ENCODE measurements around the gene ATRX. TPM values are rescaled to one million over a fixed set of nuclear protein-coding genes. Genes with fewer than 3 reads are reported as not detected.
"Not testable (repeated sequence)": the region's sequence is repeated elsewhere in the genome, so short reads cannot be mapped to it uniquely, and the experiment has no call there.

The ATRX gene
- total RNA-seq, 4 donors from 2014 or later: 28.7 to 96.5 (median 36.9) TPM

DNA sequence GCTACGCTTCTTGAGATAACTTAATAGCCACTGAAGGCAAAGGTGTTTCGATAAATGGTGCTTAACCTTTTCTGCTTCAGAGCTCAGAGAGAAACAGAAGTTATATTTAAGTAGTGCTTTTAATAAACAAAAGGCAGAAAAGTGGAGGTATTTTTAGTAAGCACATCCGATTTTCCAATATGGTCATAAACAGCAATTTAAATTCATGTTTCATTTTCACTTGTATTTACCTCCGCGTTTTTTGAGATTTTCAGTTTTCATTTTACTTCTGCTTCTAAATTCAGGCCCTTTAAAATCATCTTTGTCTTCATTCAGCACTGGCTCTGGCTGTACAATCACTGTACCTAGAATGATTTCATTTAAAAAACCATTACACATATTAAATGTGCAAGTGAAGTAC, 92.4 kb downstream of the ATRX start:
- Histone ChIP-seq H3K27me3 (no peaks in the 10 kb centered on the region), H3K4me3 (no peak overlapping the region), H3K9me3 (no peaks in the 10 kb centered on the region), H3K4me1 (no peaks in the 10 kb centered on the region), H3K27ac (no peak overlapping the region), H3K36me3 (peaks cover 0 to 26% (median 0%) of the 10 kb centered on the region in 3 donors)
- TF ChIP-seq CTCF (IDR thresholded peaks at IDR 0.05) (no peak), POLR2A (IDR thresholded peaks at IDR 0.05) (no peak)
- WGBS, 2 donors: 69 to 73% methylated on average over 5 of the region's 5 CpGs
- DNase-seq: no peak
- intact Hi-C loops (cut with DNase I): no loop called here

- no peak overlapping the region for H3K4me3 ChIP-seq
- H3K9me3 ChIP-seq: no peaks in the 10 kb centered on the region
- no peaks in the 10 kb centered on the region for H3K27me3 ChIP-seq
- DNase-seq: no peak
- intact Hi-C loops (cut with DNase I): no loop called here
- no peaks in the 10 kb centered on the region for H3K4me1 ChIP-seq
- TF ChIP-seq POLR2A (IDR thresholded peaks at IDR 0.05) (no peak), CTCF (IDR thresholded peaks at IDR 0.05) (no peak)
- H3K36me3 ChIP-seq: peaks cover 0 to 33% (median 0%) of the 10 kb centered on the region in 3 donors
- H3K27ac ChIP-seq: no peak overlapping the region
- WGBS, 2 donors: 58 to 80% methylated on average over 2 of the region's 2 CpGs
Observed at GRCh38 chrX:77691916-77692315, 94.1 kb downstream of the ATRX start.

GRCh38 chrX:77689376-77689775, 96.6 kb downstream of the ATRX start:
- Histone ChIP-seq H3K4me3 (no peak overlapping the region), H3K36me3 (peaks cover 0 to 52% (median 0%) of the 10 kb centered on the region in 3 donors), H3K4me1 (no peaks in the 10 kb centered on the region), H3K27me3 (no peaks in the 10 kb centered on the region), H3K27ac (no peak overlapping the region), H3K9me3 (no peaks in the 10 kb centered on the region)
- intact Hi-C loops (cut with DNase I): no loop called here
- no peak for DNase-seq
- 40 to 86% methylated on average over 1 of the region's 1 CpG for WGBS, 2 donors
- TF ChIP-seq CTCF (IDR thresholded peaks at IDR 0.05) (no peak), POLR2A (IDR thresholded peaks at IDR 0.05) (no peak)

DNA sequence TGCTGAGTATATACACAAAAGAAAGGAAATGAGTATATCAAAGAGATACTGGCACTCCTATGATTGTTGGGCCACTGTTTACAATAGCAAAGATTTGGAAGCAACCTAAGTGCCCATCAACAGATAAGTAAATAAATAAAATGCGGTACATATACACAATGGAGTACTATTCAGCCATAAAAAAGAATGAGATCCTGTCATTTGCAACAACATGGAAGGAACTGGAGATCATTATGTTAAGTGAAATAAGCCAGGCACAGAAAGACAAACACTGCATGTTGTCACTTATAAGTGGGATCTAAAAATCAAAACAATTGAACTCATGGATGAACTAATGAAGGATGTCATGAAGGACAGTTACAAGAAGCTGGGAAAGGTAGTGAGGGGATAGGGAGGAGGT, 100.3 kb downstream of the ATRX start:
- DNase-seq; H3K9me3 ChIP-seq; H3K4me1 ChIP-seq; H3K27ac ChIP-seq; H3K4me3 ChIP-seq; intact Hi-C loops (cut with DNase I); H3K27me3 ChIP-seq: not testable (repeated sequence)
- H3K36me3 ChIP-seq: peaks cover 0 to 63% (median 0%) of the 10 kb centered on the region in 3 donors
- WGBS, 2 donors: 83 to 89% methylated on average over 1 of the region's 1 CpG

- Histone ChIP-seq H3K36me3 (peaks cover 0 to 20% (median 0%) of the 10 kb centered on the region in 3 donors), H3K4me3 (no peak overlapping the region), H3K27ac (no peak overlapping the region), H3K4me1 (no peaks in the 10 kb centered on the region), H3K27me3 (peaks cover 0 to 3% (median 0%) of the 10 kb centered on the region in 4 donors), H3K9me3 (no peaks in the 10 kb centered on the region)
- intact Hi-C loops (cut with DNase I): no loop called here
- no peak for DNase-seq
- TF ChIP-seq POLR2A (IDR thresholded peaks at IDR 0.05): no peak
- no peak for TF ChIP-seq CTCF (IDR thresholded peaks at IDR 0.05)
- WGBS, 2 donors: 54 to 100% methylated on average over 1 of the region's 1 CpG
Observed at GRCh38 chrX:77679144-77679543, 106.9 kb downstream of the ATRX start.

- Histone ChIP-seq H3K4me1 (no peaks in the 10 kb centered on the region), H3K36me3 (no peaks in the 10 kb centered on the region), H3K9me3 (no peaks in the 10 kb centered on the region), H3K4me3 (no peak overlapping the region), H3K27me3 (no peaks in the 10 kb centered on the region), H3K27ac (no peak overlapping the region)
- DNase-seq: no peak
- 55 to 81% methylated on average over 3 of the region's 3 CpGs for WGBS, 2 donors
- TF ChIP-seq POLR2A (IDR thresholded peaks at IDR 0.05) (no peak), CTCF (IDR thresholded peaks at IDR 0.05) (no peak)
- intact Hi-C loops (cut with DNase I): no loop called here
Observed at GRCh38 chrX:77675986-77676385, 110.0 kb downstream of the ATRX start.

Measured in esophagus squamous epithelium (tissue), 5 donors.